GM12892 (cell line): Measurements from ENCODE around the gene FAM120AOS.

ENCODE experiments used
- DNase-seq: peaks from one replicate; pipeline ENCODE4 v3.0.0; 2011; ENCODE audit not compliant: insufficient read length
- FAIRE-seq: peaks from 2 replicates; lab custom pipeline; 2011; peaks lifted over from hg19 to GRCh38; lab: Jason Lieb, UNC
- POLR2A ChIP-seq: IDR thresholded peaks from 2 replicates; pipeline ENCODE4 v1.6.1; 2011; ENCODE audit warnings: low read depth, low read length, control low read depth
- POLR2AphosphoS5 ChIP-seq: IDR thresholded peaks from 2 replicates; pipeline ENCODE4 v1.6.1; 2011; ENCODE audit warnings: low read depth, low read length, control low read depth
- TAF1 ChIP-seq: IDR thresholded peaks from 2 replicates; pipeline ENCODE4 v1.6.1; 2011; ENCODE audit warnings: low read depth, mild to moderate bottlenecking, control low read depth, low read length, borderline replicate concordance

FAM120AOS gene

GRCh38 chr9:93466416-93467061 is 13.2 kb upstream of the FAM120AOS start:
- no peak for DNase-seq
- TF ChIP-seq POLR2AphosphoS5 = no peak
- no peak for TF ChIP-seq POLR2A
- no peak for TF ChIP-seq TAF1
- FAIRE-seq = no peak

- DNase-seq = no peak
- no peak for TF ChIP-seq TAF1
- no peak for TF ChIP-seq POLR2A
- no peak for TF ChIP-seq POLR2AphosphoS5
- FAIRE-seq = no peak
Measured at GRCh38 chr9:93465855-93466254, 12.5 kb upstream of the FAM120AOS start.

GRCh38 chr9:93464876-93465275 is 11.5 kb upstream of the FAM120AOS start:
- FAIRE-seq = no peak
- TF ChIP-seq POLR2AphosphoS5 (no peak), TAF1 (no peak), POLR2A (no peak)

GRCh38 chr9:93464395-93464794 is 11.0 kb upstream of the FAM120AOS start:
- DNase-seq = no peak
- peak; percentile 75 for FAIRE-seq
- no peak for TF ChIP-seq TAF1
- no peak for TF ChIP-seq POLR2A
- TF ChIP-seq POLR2AphosphoS5 = no peak

More at GRCh38 chr9:93464876-93465275, 11.5 kb upstream of the FAM120AOS start:
- DNase-seq = no peak

GRCh38 chr9:93463638-93464248 is 10.4 kb upstream of the FAM120AOS start:
- FAIRE-seq (no peak), DNase-seq (no peak)
- TF ChIP-seq POLR2AphosphoS5 = no peak
- TF ChIP-seq POLR2A = no peak
- TF ChIP-seq TAF1 = no peak

- no peak for DNase-seq
- TF ChIP-seq POLR2AphosphoS5 (no peak), TAF1 (no peak), POLR2A (no peak)
- FAIRE-seq = no peak
Measured at GRCh38 chr9:93461821-93462220, 8.4 kb upstream of the FAM120AOS start.

- FAIRE-seq = no peak
- DNase-seq = no peak
- TF ChIP-seq TAF1 = no peak
- no peak for TF ChIP-seq POLR2A
- TF ChIP-seq POLR2AphosphoS5 = no peak
Measured at GRCh38 chr9:93461414-93461743, 8.0 kb upstream of the FAM120AOS start.

GRCh38 chr9:93460689-93461413 is 7.5 kb upstream of the FAM120AOS start:
- TF ChIP-seq TAF1 (no peak), POLR2AphosphoS5 (no peak), POLR2A (no peak)
- FAIRE-seq = no peak

GRCh38 chr9:93459432-93459847 is 6.1 kb upstream of the FAM120AOS start:
- no peak for FAIRE-seq
- no peak for DNase-seq
- TF ChIP-seq TAF1 (no peak), POLR2A (no peak), POLR2AphosphoS5 (no peak)

More at GRCh38 chr9:93460689-93461413, 7.5 kb upstream of the FAM120AOS start:
- DNase-seq = no peak

GRCh38 chr9:93458712-93459111 is 5.3 kb upstream of the FAM120AOS start:
- TF ChIP-seq POLR2AphosphoS5 (no peak), POLR2A (no peak), TAF1 (no peak)
- FAIRE-seq (no peak), DNase-seq (no peak)

- FAIRE-seq = no peak
- DNase-seq = no peak
- TF ChIP-seq POLR2A (no peak), TAF1 (no peak), POLR2AphosphoS5 (no peak)
Measured at GRCh38 chr9:93457006-93457405, 3.6 kb upstream of the FAM120AOS start.

GRCh38 chr9:93456504-93456903 is 3.1 kb upstream of the FAM120AOS start:
- TF ChIP-seq TAF1 = no peak
- no peak for TF ChIP-seq POLR2A
- no peak for TF ChIP-seq POLR2AphosphoS5
- no peak for DNase-seq
- no peak for FAIRE-seq
